ENCODE measurements around the gene ARHGEF38. TPM values are rescaled to one million over a fixed set of nuclear protein-coding genes. Genes with fewer than 3 reads are reported as not detected.

Gene ARHGEF38
- polyA plus RNA-seq, 3 donors = not detected

- intact Hi-C loops (cut with micrococcal nuclease) = no loop called here
- Mint-ChIP-seq H3K9me3 (no peaks in the 10 kb centered on the region), H3K4me1 (peaks cover 9% of the 10 kb centered on the region), H3K27me3 (ENCODE audit: low read depth in 3 of 3) (no peaks in the 10 kb centered on the region), H3K27ac (no peak overlapping the region), H3K36me3 (peaks cover 4 to 9% of the 10 kb centered on the region in 2 donors), H3K4me3 (no peak overlapping the region)
- Histone ChIP-seq H2AFZ (ENCODE audit: insufficient read depth, low read depth, low read length, poor library complexity, severe bottlenecking) (peak overlapping the region; percentile 36), H3K9me3 (replicated peaks in 1 of 2; ENCODE audit: control insufficient read depth in 1 of 2, insufficient read depth in 1 of 2, low read length in 2 of 2) (no peaks in the 10 kb centered on the region), H3K27ac (ENCODE audit: low read depth in 1 of 2, low read length in 2 of 2) (no peak overlapping the region), H3K4me1 (ENCODE audit: control insufficient read depth in 1 of 2, insufficient read depth in 2 of 2, low read length in 2 of 2) (peaks cover 4 to 6% of the 10 kb centered on the region in 2 donors), H4K20me1 (ENCODE audit: insufficient read depth, low read length) (no peaks in the 10 kb centered on the region), H3K79me2 (ENCODE audit: insufficient read depth, low read length) (no peaks in the 10 kb centered on the region), H3K4me3 (replicated peaks in 1 of 3; ENCODE audit: low read depth in 2 of 3, low read length in 3 of 3) (no peak overlapping the region), H3K27me3 (ENCODE audit: control insufficient read depth in 2 of 2, insufficient read depth in 2 of 2, low read length in 2 of 2) (no peaks in the 10 kb centered on the region), H3K9ac (ENCODE audit: insufficient read depth, low read length, poor library complexity, severe bottlenecking) (no peak overlapping the region), H3K4me2 (replicated peaks; ENCODE audit: extremely low read depth, low read length, poor library complexity, severe bottlenecking) (no peak overlapping the region), H3K36me3 (replicated peaks in 1 of 2; ENCODE audit: control insufficient read depth in 1 of 2, insufficient read depth in 2 of 2, low read length in 2 of 2) (no peaks in the 10 kb centered on the region)
- TF ChIP-seq, protein P1, sequence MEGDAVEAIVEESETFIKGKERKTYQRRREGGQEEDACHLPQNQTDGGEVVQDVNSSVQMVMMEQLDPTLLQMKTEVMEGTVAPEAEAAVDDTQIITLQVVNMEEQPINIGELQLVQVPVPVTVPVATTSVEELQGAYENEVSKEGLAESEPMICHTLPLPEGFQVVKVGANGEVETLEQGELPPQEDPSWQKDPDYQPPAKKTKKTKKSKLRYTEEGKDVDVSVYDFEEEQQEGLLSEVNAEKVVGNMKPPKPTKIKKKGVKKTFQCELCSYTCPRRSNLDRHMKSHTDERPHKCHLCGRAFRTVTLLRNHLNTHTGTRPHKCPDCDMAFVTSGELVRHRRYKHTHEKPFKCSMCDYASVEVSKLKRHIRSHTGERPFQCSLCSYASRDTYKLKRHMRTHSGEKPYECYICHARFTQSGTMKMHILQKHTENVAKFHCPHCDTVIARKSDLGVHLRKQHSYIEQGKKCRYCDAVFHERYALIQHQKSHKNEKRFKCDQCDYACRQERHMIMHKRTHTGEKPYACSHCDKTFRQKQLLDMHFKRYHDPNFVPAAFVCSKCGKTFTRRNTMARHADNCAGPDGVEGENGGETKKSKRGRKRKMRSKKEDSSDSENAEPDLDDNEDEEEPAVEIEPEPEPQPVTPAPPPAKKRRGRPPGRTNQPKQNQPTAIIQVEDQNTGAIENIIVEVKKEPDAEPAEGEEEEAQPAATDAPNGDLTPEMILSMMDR (IDR thresholded peaks at IDR 0.05) = no peak
- WGBS (ENCODE audit: insufficient coverage) = no CpG with 5 or more reads among the region's 1 CpG
- DNase-seq = no peak
Observed at GRCh38 chr4:105714932-105715331, 162.5 kb downstream of the ARHGEF38 start.

DNA sequence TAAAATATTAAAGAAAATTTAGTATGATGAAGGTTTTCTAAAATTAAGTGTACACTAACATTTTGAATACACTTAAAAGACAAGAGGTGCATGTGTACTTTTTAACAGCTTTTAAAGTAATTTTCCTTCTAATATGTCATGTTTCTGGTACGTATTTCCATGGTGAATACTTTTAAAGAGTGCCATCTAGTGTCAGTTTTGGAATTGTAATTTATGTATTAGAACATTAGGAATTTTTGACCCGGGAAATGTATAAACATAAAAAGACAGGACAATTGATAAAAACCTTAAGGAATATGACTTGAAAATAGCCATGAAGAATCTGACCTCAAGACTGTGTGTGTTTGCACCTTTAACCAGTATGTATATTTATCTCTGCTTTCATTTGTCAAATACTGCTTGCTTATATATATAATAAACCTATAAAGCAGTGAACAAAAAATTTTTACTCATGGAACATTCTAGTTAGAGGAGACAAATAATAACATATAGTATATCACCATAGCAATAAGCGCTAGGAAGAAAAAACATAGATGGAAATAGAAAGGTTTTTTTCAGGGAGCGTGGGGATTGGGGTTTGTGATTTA, 163.4 kb downstream of the ARHGEF38 start:
- Mint-ChIP-seq H3K9me3 (no peaks in the 10 kb centered on the region), H3K27me3 (ENCODE audit: low read depth in 3 of 3) (no peaks in the 10 kb centered on the region), H3K4me3 (no peak overlapping the region), H3K27ac (peak overlapping the region in 1 of 7 donors; percentile 33), H3K4me1 (peaks cover 9% of the 10 kb centered on the region), H3K36me3 (peaks cover 10 to 16% of the 10 kb centered on the region in 2 donors)
- H3K9me3 ChIP-seq (replicated peaks in 1 of 2; ENCODE audit: control insufficient read depth in 1 of 2, insufficient read depth in 1 of 2, low read length in 2 of 2) = no peaks in the 10 kb centered on the region
- no peak overlapping the region for H2AFZ ChIP-seq (ENCODE audit: insufficient read depth, low read depth, low read length, poor library complexity, severe bottlenecking)
- H3K79me2 ChIP-seq (ENCODE audit: insufficient read depth, low read length) = no peaks in the 10 kb centered on the region
- TF ChIP-seq, protein P1 (IDR thresholded peaks at IDR 0.05) = peak; percentile 70
- H3K27me3 ChIP-seq (ENCODE audit: control insufficient read depth in 2 of 2, insufficient read depth in 2 of 2, low read length in 2 of 2) = no peaks in the 10 kb centered on the region
- peaks cover 4 to 6% of the 10 kb centered on the region in 2 donors for H3K4me1 ChIP-seq (ENCODE audit: control insufficient read depth in 1 of 2, insufficient read depth in 2 of 2, low read length in 2 of 2)
- H3K4me2 ChIP-seq (replicated peaks; ENCODE audit: extremely low read depth, low read length, poor library complexity, severe bottlenecking) = peak overlapping the region; percentile 26
- H4K20me1 ChIP-seq (ENCODE audit: insufficient read depth, low read length) = no peaks in the 10 kb centered on the region
- intact Hi-C loops (cut with micrococcal nuclease) = no loop called here
- H3K9ac ChIP-seq (ENCODE audit: insufficient read depth, low read length, poor library complexity, severe bottlenecking) = no peak overlapping the region
- no peaks in the 10 kb centered on the region for H3K36me3 ChIP-seq (replicated peaks in 1 of 2; ENCODE audit: control insufficient read depth in 1 of 2, insufficient read depth in 2 of 2, low read length in 2 of 2)
- WGBS (ENCODE audit: insufficient coverage) = 0% methylated on average over 1 of the region's 4 CpGs
- no peak overlapping the region for H3K27ac ChIP-seq (ENCODE audit: low read depth in 1 of 2, low read length in 2 of 2)
- H3K4me3 ChIP-seq (replicated peaks in 1 of 3; ENCODE audit: low read depth in 2 of 3, low read length in 3 of 3) = no peak overlapping the region
- peak in 2 of 3 donors; percentile 16 to 54 for DNase-seq

Data from CD14-positive monocyte (primary cell).